Stimulated activated CD4-positive, alpha-beta T cell treated with anti-CD3 and anti-CD28 coated beads, Interleukin-4, amount 100 ng/mL, for 1 hour (primary cell): ENCODE data around the gene NTSR2.
"Not testable (repeated sequence)": the region's sequence is repeated elsewhere in the genome, so short reads cannot be mapped to it uniquely, and the experiment has no call there.

Experiments used
- DNase-seq: peaks from one replicate; pipeline ENCODE4 v3.0.0-alpha.2; 2020

NTSR2 gene

DNA sequence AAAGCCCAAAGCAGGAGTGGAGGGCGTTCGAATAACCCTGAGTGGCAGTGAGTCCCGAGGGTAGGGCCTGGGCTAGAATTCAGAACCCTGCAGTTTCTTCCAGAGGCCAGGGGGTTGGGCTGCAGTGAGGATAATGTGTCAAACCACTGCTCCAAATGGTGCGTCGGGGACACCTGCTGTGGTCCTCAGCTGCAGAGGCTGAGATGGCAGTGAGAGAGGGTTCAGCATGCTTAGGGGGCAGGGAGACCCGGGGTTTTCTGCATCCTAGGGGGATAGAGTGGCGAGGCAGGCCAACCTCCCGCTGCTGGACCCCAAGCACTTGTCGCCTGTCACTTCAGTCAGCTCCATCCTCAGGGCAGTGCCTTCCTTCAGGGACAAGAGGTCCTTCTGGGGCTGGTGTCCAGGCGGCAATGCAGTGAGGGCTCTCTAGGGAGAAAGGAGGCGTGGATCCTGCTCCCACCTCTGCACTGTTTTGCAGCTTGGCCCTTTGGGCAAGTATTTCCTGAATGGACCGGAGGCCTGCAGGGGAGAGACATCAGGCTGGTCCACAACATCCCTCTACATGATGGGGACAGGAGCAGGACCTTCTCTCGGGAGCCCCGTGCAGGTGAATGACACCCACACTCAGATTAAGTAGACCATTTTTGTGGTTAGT is 8.4 kb upstream of the NTSR2 start:
- no peak for DNase-seq

DNA sequence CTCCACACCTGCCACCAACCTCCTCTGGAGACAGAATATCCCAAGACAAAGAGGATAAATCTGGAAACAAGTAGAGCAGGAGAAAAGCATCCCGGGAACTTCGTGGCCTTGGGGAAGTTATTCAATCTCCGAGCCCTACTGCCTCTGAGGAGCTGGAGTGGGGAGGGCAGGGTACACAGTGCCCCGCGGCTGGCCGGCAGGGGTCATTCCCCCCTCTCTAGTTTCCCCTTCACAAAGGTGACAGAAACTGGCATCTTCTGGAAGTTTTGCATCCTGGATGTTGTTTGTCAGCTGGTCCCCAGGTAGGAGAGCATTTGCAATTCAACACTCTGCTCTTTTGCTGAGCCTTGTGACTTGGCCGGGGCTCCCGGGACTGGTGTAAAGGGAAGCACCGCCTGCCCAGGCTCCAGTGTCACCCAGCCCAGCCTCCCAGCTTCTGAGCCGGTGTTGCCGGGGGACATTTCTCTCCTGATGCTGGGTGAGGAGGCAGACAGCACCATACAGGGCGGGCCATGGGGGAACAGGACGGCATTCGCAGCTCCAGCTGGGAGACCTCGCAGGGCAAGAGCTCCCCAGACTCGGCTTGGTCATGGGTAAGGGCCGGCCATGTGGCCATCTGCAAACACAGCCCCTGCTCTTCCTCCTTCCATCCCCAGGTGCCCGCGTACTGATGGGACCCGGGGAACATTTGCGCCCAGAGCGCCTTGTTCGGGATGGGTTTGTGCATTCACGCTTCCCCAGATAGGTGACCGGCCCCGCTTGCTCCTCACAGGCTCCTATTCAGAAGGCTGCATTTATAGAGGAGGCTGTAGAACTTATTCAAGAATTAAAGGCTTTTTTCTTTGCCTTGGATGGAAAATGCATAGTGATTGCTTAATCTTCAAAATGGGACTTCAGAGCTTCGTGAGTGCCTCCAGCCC is 7.4 kb upstream of the NTSR2 start:
- no peak for DNase-seq

DNA sequence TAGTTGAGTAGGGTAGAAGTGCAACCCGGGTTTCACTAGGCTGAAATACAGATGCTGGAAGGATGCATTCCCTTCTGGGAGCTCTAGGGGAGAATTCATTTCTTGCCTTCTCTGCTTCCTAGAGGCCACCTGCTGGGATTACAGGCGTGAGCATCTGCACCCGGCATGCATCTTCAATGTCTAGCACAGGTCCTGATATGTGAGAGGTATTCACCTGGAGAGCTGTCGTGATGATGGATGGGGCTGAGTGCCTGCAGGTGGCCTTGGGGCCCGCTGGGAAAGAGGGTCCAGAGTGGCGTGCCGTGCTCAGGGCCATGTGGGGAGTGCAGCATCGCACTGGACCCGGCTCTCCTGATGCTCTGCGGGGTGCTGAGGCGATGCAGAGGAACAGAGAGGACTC is 6.6 kb upstream of the NTSR2 start:
- DNase-seq = no peak

DNA sequence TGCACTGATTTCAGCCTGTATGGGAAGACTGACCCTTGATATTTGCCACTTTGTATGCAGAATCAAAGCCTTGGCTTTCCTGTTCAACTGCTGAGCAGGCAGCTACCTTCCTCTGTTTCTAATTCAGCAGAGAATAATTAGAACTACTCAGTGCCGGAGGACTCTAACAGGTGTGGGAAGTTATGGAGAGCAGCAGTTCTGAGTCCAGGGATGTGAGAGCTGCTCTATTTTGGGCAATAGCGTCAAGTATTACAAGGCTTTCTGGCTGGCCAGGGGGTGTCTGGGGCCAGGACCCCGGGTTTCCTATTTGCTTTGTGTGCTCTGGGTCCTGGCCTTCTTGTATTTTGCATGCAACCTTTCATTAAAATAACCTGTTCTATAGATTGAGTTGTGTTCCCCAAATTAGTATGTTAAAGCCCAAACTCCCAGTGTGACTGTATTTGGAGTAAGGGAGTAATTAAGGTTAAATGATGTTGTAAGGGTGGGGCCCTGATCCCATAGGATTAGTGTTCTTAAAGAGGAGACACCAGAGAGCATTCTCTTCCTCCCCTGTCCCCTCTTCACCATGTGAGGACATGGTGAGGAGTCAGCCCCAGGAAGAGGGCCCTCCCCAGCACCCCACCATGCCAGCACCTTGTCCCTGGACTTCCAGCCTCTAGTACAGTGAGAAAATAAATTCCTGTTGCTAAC is 5.6 kb upstream of the NTSR2 start:
- DNase-seq = no peak

DNA sequence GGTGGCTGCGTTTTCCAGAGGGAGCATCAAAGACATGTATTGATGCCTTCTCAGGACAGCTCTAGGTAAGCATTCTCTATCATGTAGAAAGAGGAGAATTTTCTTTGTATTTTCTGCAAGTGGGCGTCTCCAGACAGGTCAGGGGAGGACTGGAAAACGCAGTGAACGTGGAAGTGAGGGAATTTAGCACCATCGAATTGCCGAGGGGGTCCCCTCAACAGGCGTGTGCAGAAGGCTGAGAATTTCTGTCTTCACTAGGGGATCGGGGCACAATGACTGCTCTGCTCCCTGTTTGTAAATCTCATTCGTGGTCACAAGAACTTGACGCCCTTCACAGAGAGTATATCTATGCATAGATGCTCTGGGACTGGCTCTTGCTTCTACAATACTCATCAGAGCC is 5.0 kb upstream of the NTSR2 start:
- DNase-seq = no peak

DNA sequence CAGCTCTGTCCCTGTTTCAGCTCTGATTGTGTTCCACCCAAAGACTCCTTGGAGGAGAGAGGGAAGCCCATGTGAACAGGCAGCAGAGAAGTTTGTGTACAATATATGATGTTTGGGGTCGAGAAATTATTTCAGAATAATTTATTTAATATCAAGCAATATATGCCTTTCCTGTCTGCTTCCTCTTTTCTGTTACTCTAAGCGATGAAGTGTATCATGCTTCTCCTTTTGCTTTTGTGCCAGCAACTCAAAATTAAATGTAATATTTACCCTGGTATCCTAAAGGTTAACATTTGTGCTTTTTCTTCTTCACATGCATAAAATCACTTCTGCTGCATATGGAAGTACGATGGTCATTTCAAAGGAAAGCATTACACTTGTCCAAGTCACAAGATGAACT is 2.4 kb upstream of the NTSR2 start:
- DNase-seq = no peak

DNA sequence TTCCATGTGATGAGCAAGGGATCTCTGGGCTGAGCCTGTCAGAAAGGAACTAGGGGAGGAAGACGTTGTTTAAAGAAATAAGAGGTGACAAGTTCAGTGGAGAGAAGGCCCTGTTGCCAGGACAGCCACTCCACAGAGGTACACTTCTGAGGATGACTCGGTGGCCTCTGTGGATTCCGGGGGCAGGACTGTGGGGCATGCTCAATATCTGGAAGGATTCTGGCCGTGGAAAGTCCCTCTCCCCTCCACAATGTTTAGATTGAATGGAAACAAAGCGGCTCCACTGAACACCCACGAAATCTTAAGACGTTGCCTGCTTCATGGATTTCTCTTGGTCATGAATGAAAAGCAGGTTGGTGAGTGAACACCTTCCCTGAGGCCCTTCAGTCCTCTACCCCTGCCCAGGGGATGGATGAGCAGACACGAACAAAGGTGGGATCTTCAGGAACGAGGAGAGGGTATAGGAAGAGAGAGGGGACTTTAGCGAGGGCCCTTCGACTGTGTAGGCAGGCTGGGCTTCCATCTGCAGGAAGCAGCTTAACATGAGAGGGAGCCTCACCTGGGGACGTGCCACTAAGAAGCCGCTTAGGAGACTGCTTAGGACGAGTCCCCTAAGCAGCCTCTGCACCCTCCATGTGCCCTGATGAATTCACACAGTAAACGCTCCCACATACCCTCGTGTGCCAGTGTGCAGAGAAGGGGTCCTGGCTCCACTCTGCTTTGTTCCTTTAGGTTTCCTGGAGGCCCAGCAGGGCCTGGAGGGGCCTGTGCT is 1.9 kb downstream of the NTSR2 start:
- no peak for DNase-seq

DNA sequence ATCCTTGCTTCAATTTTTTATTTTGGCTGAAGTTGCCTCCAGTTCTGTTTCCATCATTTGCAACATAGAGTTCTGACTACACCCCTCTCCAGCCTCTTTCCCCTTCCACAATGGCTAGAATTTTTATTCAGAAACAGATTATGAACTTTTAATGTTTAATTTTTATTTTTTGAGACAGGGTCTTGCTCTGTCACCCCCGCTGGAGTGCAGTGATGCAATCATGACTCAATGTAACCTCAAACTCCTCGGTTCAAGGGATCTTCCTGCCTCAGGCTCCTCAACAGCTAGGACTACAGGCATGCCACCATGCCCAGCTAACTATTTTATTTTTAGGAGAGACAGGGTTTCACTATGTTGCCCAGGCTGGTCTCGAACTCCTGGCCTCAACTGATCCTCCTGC is 2.8 kb downstream of the NTSR2 start:
- DNase-seq = no peak

DNA sequence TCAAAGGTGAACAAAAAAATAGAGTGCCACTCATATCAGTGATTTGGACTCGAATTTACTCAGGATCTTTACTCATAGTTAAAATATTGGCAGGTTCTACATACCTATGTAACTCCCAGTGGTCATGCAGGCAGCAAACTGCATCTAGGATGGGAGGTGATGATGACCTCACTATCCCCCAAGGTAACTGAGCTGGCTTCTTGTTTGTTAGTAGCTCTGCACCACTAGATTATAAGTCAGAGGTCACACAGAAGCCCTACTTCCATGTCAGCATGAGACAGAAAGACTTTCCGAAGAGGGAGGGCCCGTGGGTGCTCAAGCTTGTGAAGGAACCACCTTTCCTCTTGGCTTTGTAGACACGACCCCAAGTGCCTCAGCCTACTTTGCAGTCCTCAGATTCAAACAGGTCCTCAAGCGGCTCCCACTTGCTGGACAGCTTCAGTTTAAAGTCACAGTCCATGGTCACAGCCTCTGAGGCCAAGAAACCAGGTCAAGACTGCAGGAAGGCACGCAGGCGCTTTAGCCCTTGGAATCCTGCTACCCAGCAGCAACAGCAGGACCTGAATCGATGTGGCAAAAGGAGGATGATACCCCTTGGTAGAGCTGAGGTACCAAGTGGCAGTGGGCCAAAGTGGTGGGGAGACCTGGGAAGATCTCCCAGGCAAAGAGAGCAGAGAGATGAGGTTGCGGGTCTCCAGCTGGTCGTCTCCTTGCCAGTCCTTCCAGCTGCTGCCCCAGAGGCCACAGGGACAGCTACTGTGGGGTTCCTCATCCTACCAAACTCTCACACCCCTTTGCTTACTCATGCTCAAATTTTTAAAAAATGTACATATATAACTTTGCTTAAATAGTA is 4.3 kb downstream of the NTSR2 start:
- no peak for DNase-seq

DNA sequence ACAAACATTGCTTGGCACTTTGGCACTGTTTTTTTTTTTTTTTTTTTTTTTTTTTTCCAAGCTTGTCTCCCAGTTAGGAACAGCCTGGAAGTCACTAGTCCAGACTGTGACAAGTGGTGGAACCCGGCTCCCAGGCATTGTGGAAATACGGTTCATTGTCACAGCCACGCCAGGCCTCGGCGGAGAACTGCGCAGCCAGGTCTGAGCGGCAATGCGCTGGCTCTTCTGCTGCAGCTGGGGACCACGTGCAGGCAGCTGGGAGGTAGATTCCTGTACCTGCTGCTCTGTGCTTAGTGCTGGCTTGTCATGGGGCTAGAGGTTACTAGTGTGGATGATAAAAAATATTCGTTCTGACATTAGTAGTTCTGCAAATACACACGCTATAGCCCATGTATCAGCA is 5.0 kb downstream of the NTSR2 start:
- no peak for DNase-seq

DNA sequence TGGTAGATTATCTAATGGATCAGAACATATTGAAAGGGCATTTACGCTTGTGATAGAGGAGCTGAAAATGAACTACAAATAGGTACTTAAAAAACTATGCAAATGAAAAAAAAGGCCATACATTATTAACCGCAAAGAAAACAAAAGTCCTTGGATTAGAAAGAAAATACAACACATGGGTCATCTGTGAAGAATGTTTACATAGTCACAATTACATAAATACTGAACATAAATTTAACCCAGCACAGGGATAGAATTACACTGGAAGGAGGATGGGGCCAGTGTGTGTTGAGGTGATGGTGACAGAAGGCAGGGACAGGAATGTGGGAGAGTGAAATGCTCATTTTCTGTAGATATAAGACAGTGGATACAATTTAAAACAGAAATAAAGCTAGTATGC is 6.6 kb downstream of the NTSR2 start:
- DNase-seq = no peak

DNA sequence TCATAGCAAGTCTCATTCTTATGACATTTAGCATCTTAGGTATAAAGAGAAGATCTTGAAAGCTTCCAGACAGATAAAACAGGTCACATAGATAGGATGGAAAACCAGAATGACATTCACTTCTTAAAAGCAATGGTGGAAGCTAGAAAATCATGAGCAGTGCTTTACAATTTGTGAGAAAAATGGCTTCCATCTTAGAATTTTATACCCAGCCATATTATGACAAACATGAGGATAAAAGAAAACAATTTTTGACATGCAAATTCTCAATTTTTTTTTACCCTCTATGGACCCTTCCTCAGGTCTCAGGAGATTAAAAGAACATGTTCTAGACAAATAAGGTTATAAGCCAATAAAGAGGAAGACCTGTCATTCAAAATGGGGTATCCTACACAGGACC is 7.1 kb downstream of the NTSR2 start:
- no peak for DNase-seq

DNA sequence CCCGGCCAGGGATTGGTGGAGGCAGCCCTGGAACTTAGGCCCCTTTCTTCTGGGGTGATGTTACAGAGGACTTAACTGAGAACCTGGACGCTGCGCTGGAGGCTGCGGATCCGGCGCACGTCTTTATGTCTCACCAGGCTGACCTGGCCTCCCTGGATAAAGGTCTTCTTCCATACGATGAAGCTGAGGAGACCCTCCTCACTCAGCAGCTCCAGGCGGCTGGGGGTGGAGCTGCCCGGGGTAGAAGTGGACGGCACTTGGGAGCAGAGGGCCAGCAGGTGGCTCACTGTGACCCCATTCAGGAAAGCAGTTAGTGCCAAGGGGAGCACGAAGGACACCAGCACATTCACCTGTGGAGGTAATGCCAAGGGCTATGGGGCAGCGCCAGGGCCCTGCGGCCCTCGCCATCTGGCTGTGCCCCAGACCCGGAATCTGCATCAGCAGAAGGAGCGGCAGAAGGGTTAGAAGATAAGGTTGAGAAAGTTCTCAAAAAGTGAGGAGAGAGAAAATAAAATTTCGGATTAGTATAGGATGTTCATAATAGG is 8.0 kb downstream of the NTSR2 start:
- DNase-seq = no peak

DNA sequence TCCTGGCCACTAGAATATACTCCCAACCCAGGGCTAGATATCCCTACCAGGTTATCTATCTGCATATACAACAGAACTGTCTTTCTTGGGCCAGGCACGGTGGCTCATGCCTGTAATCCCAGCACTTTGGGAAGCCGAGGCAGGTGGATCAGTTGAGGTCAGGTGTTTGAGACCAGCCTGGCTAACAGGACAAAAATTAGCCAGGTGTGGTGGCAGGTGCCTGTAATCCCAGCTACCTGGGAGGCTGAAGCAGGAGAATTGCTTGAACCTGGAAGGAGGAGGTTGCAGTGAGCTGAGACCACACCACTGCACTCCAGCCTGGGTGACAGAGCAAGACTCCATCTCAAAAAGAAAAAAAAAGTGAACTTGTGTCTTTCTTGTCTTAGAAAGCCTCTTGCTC is 9.6 kb downstream of the NTSR2 start:
- not testable (repeated sequence) for DNase-seq

DNA sequence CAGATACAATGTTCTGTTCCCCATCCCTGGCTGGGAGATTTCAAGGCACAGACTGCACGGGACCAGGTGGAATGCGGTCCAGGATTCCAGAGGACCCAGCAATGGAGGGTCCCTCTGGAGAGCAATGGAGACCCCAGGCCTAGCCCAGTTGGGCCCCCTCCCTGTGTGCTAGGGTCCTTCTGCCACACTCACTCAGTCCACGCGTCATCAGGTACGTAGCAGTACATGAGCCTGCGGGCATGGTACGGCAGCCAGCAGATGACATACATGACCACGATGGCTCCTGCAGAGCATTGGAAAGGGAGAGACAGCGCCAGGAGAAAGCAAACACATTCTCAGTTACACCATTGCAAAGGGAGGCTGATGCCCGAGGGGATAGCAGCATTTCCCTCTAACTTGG is 10.1 kb downstream of the NTSR2 start:
- no peak for DNase-seq

DNA sequence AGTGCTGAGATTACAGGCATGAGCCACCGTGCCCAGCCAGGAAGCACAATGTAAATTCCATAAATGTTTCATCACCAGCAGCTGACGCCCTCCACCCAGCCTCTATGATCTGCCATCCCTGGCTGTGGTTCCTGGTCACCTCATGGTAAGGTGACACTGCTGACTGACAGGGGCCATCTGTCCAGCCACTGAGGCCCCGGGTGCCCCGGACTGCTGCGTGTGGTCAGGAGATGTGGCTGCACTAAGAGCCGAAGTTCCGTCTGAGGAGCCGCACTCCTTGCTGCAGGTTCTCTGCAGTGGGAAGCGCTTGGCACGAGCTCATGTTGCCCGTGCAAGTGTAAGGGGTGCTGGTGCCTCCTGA is 10.9 kb downstream of the NTSR2 start:
- DNase-seq = no peak

DNA sequence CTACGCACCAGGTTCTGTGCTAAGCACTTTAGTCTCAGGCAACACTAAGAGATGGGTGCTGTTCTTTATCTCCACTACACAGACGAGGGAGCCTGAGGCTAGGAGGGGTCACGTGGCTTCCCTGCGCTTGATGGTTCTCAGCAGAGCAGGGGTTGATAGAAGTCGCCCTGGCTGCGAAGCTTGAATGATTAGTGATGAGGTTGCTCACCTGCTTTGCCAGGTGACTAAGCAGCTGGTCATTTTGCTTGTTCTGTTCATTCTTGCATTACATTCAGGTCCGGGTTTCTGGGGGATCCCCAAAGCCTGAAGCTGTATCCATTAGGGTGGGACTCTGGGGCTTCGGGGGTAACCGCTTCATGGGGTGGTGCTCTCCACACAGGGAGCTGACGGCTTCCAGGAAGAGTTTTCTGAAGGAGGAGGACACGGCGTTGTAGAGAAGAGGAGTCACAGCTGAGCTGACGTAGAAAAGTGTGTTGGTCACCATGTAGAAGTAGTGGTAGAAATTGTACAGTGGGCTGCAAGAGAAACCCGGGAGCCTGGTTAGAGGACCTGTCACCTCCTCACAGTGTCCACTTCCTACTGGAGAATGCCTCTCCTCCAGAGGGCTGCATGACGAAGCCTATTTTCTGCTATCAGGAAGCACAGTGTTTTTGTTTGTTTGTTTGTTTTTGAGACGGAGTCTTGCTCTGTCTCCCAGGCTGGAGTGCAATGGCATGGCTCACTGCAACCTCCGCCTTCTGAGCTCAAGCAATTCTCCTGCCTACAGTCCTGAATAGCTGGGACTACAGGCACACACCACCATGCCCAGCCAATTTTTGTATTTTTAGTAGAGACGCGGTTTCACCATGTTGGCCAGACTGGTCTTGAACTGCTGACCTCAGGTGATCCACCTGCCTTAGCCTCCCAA is 11.5 kb downstream of the NTSR2 start:
- DNase-seq = no peak

DNA sequence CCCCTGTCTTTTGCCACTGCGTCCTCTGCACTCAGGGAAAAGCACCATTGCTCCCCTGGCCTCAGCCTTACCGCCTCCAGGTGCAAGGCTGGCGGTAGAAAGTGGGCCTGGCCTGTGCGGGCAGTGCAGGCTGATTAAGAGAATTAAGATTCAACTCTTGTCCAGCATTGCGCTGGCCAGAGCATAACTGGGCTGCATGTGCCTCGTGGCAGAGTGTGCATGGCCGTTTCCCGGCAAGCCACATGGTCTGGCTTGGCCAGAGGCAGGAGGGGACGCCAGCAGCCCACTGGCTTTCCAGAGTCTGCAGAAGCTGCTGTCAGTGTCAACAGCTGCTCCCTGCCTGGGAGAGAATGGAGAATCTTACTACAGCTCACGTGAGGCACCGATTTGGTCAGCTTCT is 12.3 kb downstream of the NTSR2 start:
- no peak for DNase-seq

DNA sequence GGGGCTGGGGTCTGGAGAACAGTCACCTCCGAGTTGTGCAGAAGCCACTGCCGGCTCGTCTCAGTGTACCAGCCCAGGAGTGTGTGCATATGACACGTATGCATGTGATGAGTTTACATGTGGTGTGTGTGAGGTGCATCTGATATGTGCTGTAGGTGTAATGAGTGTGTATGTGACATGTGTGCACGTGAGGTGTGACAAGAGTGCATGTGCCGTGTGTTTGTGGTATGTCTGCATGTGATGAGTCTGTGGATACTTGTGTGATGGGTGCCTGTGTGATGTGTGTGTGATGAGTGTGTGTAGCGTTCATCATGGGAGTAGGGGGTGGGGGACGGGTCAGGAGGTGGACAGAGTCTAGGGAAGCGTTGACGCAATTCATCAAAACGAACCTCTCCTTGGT is 12.8 kb downstream of the NTSR2 start:
- no peak for DNase-seq

DNA sequence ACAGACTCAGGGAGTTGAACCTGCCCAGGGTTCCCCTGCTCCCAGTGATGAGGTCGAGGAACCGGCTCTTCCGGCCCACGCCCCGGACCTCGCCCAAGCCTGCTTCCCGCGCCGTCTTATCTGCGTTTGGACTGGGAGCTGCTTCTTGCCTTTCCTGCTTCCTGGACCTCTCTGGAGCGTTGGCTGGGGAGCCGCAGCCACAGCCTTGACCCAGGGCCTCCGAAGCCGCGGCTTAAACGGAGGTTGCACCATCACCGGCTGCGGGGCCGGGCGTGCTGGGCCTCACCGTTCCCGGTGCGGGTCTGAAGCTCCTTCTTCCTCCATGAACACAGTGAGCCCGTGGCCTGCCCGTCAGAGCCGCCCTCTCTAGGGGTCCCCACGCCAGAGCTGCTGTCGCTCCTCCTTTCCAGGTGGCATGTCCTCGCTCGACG is 13.3 kb downstream of the NTSR2 start:
- DNase-seq = no peak

DNA sequence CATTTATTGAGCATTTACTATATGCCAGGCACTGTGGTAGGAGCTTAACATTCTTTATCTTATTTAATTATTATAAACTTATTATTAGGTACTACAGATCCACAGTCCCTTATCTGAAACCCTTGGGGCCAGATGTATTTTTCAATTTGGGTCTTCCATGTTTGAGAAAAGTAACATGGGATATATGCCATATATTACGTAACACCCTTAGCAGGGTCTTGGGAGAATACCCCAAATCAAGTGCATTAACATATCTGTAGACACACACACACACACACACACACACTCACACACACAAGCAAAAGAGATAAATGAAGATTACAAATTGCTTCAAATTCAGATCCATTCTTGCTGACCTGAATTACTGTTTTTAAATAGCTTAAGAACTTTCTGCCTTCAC is 13.7 kb downstream of the NTSR2 start:
- DNase-seq = no peak
